SK-N-SH (cell line): ENCODE measurements around the gene NTNG2.
"Not testable (repeated sequence)": the region's sequence is repeated elsewhere in the genome, so short reads cannot be mapped to it uniquely, and the experiment has no call there.

Experiments
- EP300 ChIP-seq, 2 experiments: IDR thresholded peaks; 2 replicates each; pipeline versions ENCODE4 v1.4.0 to v1.6.1; 2012; ENCODE audit warnings: borderline replicate concordance in 1 of 2, low read depth in 1 of 2, low read length in 1 of 2
- EZH2phosphoT487 ChIP-seq: fragments of 200-600 bp; sonication (generic); IDR thresholded peaks from 2 replicates; pipeline ENCODE4 v1.6.1; 2017; ENCODE audit warnings: low read depth, mixed run types, mild to moderate bottlenecking, antibody characterized with exemption, moderate library complexity, borderline replicate concordance
- NRF1 ChIP-seq: IDR thresholded peaks from 2 replicates; pipeline ENCODE4 v1.6.1; 2012; ENCODE audit warnings: low read depth, mild to moderate bottlenecking, low read length
- POLR2AphosphoS5 ChIP-seq: IDR thresholded peaks from 2 replicates; pipeline ENCODE4 v1.6.1; 2012; ENCODE audit warnings: low read depth, low read length
- TF ChIP-seq, protein P1 (sequence below): fragments of 200-600 bp; sonication (generic); IDR thresholded peaks from 2 replicates; pipeline ENCODE4 v1.6.1; 2017; ENCODE audit warnings: antibody characterized with exemption, mild to moderate bottlenecking, moderate library complexity
- TF ChIP-seq, protein P2 (sequence below): IDR thresholded peaks from 2 replicates; pipeline ENCODE4 v1.4.0; 2012; ENCODE audit warnings: low read depth
- TF ChIP-seq, protein P3 (sequence below): IDR thresholded peaks from 2 replicates; pipeline ENCODE4 v1.6.1; 2012; ENCODE audit warnings: mild to moderate bottlenecking, low read depth, low read length, moderate library complexity

DNA sequence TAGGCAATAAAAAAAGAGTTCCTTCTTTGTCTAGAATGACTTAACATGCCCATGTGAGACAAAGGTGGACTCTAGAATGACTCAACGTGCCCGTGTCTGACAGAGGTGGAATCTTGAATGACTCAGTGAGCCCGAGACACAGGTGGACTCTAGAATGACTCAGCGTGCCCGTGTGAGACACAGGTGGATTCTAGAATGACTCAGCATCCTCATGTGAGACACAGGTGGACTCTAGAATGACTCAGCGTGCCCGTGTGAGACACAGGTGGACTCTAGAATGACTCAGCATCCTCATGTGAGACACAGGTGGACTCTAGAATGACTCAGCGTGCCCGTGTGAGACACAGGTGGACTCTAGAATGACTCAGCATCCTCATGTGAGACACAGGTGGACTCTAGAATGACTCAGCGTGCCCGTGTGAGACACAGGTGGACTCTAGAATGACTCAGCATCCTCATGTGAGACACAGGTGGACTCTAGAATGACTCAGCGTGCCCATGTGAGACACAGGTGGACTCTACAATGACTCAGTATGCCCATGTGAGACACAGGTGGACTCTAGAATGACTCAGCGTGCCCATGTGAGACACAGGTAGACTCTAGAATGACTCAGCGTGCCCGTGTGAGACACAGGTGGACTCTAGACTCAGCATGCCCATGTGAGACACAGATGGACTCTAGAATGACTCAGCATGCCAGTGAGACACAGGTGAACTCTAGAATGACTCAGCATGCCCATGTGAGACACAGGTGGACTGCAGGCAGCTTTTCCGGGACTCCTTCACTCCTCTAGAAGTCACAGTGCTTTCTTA lies 108.1 kb downstream of the NTNG2 start:
- TF ChIP-seq, protein P1, sequence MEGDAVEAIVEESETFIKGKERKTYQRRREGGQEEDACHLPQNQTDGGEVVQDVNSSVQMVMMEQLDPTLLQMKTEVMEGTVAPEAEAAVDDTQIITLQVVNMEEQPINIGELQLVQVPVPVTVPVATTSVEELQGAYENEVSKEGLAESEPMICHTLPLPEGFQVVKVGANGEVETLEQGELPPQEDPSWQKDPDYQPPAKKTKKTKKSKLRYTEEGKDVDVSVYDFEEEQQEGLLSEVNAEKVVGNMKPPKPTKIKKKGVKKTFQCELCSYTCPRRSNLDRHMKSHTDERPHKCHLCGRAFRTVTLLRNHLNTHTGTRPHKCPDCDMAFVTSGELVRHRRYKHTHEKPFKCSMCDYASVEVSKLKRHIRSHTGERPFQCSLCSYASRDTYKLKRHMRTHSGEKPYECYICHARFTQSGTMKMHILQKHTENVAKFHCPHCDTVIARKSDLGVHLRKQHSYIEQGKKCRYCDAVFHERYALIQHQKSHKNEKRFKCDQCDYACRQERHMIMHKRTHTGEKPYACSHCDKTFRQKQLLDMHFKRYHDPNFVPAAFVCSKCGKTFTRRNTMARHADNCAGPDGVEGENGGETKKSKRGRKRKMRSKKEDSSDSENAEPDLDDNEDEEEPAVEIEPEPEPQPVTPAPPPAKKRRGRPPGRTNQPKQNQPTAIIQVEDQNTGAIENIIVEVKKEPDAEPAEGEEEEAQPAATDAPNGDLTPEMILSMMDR: not testable (repeated sequence)
- TF ChIP-seq NRF1; EP300 (IDR thresholded peaks at IDR 0.05; ENCODE audit: borderline replicate concordance in 1 of 2, low read depth in 1 of 2, low read length in 1 of 2); POLR2AphosphoS5; EZH2phosphoT487: not testable (repeated sequence)
- TF ChIP-seq, protein P2, sequence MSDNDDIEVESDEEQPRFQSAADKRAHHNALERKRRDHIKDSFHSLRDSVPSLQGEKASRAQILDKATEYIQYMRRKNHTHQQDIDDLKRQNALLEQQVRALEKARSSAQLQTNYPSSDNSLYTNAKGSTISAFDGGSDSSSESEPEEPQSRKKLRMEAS: not testable (repeated sequence)
- TF ChIP-seq, protein P3, sequence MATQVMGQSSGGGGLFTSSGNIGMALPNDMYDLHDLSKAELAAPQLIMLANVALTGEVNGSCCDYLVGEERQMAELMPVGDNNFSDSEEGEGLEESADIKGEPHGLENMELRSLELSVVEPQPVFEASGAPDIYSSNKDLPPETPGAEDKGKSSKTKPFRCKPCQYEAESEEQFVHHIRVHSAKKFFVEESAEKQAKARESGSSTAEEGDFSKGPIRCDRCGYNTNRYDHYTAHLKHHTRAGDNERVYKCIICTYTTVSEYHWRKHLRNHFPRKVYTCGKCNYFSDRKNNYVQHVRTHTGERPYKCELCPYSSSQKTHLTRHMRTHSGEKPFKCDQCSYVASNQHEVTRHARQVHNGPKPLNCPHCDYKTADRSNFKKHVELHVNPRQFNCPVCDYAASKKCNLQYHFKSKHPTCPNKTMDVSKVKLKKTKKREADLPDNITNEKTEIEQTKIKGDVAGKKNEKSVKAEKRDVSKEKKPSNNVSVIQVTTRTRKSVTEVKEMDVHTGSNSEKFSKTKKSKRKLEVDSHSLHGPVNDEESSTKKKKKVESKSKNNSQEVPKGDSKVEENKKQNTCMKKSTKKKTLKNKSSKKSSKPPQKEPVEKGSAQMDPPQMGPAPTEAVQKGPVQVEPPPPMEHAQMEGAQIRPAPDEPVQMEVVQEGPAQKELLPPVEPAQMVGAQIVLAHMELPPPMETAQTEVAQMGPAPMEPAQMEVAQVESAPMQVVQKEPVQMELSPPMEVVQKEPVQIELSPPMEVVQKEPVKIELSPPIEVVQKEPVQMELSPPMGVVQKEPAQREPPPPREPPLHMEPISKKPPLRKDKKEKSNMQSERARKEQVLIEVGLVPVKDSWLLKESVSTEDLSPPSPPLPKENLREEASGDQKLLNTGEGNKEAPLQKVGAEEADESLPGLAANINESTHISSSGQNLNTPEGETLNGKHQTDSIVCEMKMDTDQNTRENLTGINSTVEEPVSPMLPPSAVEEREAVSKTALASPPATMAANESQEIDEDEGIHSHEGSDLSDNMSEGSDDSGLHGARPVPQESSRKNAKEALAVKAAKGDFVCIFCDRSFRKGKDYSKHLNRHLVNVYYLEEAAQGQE: not testable (repeated sequence)
